CD1c-positive myeloid dendritic cell (primary cell): ENCODE results near the gene IRF2BPL.
A peak's percentile ranks its signal among the peaks of the same experiment; 100 is the strongest.

ENCODE experiments used
- DNase-seq: peaks from one replicate; pipeline ENCODE4 v3.0.0-alpha.2; 2016; ENCODE audit errors: extremely low spot score

IRF2BPL gene

DNA sequence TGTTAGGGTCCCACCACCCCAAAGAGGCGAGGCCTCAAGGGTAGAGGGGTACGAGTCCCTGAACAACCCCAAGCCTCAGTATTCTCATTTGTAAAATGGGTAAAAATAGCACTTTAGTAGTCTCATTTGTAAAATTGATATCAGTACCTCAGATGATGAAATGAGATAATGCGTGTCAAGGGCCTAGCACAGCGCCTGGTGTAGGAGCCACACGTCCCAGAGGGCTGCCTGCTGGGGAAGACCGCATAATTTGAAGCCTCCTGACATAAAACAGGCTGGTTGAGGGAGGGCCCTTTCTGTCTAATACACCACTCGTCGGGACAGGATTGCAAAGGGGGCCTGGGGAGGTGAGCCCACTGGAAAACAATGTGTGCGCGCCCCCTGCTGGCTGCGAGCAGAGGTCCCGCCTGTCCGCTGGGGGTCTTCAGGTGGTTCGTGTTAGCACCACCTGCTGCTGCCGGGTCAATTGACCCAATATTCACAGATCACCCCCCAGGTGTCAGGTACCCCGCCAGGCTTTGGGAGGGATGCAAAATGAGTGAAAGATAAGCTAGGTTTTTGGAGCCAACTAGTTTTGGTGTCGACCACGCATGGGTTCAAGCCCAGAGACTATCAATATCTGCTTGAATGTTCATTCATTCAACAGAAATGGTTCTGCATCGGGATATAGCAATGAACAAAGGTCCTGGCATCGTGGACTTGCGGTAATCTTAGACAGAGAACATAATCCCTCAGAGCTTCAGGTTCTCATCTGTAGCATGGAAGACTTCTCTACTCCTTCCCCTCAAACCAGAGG, 24.7 kb upstream of the IRF2BPL start:
- peak; percentile 70 for DNase-seq

DNA sequence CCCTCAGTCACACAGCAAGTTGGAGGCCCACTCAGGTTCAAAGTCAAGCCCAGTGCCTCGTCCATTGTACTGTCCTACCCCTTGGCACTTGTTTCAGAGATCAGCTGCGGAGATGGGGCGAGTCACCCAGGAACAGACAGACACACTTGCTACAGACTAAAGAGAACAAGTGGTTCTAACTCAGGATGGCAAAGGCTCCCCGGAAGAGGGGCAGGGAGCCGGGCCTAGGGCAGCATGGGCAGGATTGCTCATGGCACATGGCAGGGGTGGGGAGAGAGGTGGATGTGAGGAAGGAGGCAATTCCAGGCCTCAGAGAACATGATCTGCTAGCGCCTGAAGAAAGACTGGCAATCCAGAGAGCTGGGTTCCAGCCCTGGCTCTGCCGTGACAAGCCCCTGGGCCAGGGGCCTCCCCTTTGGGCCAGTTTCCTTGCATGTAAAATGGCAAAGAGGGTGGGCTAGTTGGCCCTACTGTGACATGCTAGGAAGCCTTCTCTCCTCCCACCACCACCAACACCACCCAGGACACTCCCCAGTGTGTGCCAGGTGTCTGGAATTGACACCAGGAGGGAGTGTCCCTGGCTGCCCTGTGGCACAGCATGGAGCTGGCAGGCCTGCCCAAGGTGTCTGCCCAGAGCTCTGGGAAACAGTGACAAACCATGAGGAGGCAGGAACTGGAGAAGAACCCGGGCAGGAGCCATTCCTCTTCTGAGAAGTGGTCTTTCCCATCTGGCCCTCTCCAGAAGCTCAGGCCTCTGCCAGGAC, 24.0 kb upstream of the IRF2BPL start:
- no peak for DNase-seq

DNA sequence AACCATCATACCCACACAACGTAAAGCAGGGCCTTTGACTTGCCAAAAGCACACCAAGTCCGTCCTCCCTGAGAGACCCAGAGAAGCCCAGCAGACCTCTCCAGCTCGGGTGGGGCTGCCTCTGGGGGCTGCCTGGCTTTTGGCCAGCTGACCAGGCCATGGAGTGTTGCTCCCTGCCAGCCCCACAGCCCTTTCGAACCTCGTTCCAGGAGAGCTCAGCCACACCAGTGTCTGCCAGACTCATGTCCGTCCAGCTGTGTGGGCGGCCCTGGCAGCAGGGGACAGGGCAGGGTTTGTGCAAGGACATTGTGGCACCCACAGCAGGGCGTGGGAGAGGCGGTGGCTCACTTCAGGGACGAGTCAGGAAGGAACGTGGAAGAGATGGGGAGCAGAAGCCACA, 22.6 kb upstream of the IRF2BPL start:
- DNase-seq: peak; percentile 88

DNA sequence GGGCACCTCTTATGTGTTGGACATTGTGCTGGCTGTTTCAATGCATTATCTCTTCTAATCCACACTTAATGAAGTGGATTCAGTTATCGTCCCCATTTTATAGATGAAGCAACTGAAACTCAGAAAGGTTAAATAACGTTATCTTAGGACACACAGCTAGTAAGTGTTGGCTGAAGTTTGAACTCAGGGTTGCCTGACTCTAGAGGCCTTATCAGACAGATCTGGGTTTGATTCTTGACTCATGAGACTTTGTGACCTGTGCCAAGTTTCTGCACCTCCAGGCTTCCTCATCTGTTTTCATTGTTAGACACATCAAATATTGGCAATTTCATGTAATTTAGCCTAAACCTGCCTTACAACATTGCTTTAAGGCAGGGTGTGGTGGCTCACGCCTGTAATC, 18.2 kb upstream of the IRF2BPL start:
- no peak for DNase-seq

DNA sequence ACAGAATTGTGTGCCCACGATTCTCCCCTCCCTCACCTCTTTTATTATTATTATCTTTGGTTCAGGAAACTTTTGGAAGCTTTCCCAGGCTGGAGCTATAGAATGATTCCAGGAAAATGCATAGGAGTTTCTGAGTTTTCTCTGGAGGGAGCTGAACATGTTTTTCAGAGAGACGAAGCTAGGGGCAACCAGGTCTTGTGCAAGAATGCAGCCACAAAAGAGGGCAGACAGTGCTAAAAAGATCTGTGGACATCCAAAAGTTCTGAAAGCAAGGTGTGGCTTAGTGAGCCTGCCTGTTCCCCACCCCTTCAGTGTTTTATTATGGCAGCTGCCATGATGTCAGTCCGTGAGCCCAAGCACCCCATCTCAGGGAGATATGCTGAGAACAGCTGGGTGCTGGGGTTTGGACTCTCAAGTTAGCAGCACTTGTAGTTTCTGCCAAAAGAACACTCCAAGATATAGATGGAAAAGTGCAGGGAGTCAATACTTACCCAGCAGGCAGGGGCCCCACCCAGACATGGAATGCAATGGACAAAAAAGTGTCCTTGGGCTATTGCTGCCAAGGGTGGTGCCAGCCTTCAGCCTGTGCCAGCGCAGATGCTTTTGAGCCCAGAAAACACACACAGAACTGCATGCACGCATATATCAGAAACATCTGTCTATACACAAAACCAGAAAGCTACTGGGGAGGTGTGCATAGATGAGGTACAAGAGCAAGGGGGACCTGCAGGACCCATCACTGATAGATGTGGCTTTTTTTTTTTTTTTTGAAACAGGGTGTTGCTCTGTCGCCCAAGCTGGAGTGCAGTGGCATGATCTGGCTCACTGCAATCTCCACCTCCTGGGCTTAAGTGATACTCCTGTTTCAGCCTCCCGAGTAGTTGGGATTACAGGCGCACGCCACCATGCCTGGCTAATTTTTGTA, 17.0 kb upstream of the IRF2BPL start:
- DNase-seq: no peak

DNA sequence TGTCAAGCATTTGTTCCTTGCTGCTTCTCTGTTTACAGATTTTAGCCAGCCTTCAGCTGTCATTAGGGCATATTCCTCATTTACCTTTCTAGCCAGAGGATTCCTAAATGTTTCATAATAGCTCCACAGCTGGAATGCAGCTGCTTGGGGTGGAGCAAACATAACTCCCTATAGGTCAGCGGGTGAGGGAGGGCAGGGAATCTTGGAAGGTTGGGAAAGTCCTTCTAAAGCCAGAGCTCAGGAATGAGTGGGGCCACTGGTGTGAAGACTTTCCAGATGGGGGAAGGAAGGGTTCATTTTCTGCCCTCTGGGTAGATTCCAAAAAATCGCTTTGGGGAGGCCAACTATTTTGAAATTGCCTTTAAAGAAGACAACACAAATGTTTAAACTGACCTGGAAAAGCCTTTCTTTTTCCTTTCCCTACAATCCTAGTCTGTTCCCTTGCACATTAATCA, 16.3 kb upstream of the IRF2BPL start:
- no peak for DNase-seq

DNA sequence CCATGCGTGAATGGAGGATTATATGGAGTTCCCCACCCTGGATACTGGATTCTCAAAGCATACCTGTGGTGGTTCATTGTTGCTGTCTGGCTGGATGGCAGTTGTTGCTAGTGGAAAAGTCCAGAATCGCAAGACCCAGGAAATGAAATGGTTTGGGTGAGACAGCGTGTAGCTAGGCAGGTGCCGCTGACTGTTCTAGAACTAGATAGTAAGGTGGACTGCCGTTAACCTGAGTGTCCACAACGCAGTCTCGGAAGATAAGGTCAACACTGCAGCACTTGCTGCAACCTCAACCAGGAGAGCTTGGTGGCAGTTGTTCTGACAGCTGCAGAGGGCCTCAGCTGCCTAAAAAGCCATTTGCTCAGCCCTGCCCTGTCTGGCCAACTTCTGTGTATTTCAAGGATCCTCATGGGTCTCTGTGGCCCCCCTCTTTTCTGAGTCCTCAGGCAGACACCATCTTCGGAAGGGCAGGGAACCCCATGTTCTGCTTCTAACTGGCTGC, 15.5 kb upstream of the IRF2BPL start:
- DNase-seq: no peak

DNA sequence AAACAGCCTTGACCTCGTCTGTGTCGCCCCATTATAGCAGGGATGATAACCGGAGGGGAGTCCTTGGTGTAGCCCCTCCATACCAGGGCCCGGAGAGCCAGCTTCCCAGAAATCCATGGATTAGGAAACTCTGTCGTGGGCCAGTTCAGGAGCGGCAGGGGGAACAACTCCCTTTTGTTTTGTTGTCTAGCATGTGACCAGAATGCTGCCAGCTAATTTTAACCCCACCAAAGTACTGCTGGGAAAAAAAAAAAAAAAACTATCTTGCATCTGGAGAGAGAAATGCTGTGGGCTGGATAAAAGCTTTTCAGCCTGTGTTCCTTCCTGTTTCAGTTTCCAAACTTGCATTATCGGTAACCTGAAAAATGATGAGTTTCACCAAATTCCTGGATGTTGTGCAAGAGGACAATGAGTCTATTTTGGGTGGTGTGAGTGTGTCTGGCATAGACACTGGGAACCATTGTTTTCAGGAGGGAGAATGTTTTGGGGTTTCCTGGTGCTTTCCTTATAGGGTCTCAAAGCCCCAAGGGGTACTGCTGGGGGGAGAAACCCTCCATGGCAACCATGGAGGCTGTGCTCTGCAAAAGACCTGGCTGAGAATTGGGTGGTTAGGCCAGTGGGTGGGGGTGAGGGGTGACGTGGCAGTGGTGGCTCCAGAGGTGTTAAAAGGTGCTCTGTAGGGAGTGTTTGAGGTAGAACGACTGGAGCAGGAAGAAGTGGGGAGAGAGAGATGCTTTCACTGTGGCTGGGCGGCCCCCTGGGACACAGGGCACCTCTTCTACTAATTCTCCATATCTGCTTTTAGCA, 14.9 kb upstream of the IRF2BPL start:
- peak; percentile 87 for DNase-seq

DNA sequence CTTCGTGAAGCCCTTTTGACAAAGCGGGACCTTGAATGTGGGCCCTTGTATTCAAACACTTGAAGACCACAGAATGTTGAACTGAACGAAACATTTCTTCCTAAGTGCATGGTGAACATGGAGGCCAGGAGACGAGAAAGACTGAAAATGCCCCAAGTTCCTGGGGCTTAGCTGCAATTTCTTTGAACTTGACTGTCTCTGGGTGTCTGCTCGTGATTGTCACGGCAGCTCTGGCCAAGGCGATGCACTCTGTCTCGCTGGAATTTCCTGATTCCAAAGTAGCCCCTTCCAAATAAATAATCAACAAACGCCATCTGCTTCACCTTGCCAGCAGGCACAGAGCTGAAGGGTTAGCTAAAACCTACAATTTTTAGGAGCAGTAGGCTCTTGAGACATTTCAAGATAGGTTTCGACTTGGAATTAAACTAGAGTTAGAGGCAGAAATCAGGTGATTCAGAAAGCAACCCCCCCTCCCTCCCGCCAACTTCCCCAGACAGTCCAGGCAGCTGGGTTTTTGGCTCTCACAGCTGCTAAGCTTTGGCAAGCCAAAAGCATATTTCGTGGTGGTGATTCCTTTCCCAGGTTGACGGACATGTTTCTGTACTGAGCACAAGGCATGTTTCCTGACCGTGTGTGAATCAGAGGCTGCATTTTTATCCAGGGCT, 13.5 kb upstream of the IRF2BPL start:
- peak; percentile 67 for DNase-seq

DNA sequence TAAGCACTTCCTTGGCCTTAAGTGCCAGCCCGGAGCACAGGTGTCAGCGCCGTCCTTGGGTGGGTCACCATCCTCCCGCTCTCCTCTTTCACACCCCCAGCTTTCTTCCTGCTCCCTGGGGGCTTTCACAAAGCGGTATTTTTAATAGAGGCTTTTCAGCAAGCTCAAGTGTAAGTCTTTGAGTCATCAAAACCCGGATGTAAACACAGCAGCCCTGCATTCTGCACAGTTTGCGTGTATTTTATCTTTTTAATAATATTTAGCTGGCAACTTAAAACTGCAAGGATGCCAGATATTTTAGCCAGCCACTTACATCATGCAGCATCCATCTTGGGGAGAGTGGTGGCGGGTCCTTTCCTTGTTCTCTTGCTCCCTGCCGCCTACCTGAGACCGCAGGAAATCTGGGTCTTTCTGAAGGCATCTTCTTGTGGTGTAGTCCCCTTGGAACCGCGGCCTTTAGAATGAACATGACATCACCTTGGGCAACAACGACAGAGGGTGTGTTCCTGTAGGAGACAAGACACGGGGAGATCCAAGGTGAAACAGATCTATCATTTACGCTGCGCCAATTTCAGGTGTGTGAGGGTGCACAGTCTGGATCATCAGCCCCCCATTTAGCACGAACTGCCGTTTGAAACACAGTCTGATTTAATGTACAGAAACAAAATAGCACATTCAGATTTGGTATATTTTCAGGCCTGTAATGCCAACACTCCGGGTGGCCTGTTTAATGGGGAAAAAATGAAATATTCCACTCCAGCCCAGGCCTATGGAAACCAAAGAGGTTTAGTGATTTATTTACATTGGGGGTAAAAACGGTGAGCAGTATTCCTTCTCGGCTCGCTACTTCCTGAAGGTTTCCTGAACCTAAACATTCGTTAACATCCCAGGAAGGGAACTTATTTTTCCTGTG, 12.5 kb upstream of the IRF2BPL start:
- DNase-seq: no peak

DNA sequence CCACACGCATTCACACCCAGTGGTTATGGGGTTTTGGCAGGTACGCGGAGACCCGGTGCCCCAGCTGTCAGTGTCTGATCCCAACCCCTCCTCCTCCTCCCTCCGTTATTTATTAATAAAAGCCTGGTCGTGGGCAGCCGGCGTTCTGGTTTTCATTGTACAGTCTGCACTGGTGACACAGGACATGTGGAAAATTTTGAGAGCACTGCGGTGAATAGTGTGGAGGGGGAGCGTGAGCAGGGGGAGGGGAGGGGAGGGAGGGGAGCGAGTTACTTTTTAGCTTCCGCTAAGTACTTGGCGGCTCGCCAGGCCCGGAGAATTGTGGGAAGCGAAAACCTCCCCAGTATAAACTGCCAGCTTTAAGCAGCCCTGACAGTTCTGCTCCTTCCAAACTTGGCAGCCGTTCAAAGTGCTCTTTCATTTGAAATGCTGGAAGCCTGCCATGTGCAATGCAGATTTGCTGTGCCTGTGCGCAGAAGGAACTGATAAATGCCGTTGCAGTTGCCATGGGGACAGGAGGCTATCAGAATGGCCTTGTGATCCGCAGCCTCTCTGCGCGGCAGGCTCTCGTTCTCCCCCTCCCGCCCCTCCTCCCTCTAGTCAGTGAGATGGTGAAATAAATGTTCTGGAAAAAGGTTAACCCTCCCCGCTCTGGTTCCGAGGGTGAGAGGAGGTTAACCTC, 11.7 kb upstream of the IRF2BPL start:
- DNase-seq: peak; percentile 100

DNA sequence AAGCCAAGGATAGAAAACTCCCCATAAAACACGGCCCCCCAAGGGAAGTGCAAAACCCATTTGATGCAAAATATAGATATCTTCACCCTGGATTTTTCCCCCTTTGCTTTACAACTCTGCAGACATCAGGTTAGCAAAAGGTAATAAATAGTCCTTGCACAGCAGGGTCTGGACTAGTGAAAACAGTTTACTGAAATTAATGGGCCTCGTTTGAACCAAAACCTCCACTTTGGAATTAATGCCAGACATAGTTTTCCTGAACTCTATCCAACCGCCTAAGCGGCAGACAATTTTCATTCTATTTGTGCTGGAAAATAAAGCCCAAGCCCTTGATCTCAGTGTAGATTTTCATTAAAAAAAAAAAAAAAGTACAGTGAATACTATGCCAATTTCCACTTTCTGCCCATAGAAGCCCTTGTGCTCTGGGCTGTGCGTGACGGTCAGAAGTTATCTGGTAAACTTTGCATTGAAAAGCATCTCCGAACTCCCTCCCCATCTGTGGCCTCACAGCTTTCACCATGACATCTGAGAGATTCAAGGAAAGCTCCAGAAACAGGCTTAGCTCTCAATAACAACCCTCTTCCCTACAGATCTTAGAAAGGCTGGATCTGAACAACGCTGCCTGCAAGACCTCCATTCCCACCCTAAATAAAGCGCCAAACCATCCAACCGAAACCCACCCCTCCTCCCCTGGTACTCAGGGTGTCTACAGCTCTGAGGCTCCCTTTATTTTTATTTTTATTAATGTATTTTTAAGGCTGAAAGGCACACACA, 11.0 kb upstream of the IRF2BPL start:
- no peak for DNase-seq

DNA sequence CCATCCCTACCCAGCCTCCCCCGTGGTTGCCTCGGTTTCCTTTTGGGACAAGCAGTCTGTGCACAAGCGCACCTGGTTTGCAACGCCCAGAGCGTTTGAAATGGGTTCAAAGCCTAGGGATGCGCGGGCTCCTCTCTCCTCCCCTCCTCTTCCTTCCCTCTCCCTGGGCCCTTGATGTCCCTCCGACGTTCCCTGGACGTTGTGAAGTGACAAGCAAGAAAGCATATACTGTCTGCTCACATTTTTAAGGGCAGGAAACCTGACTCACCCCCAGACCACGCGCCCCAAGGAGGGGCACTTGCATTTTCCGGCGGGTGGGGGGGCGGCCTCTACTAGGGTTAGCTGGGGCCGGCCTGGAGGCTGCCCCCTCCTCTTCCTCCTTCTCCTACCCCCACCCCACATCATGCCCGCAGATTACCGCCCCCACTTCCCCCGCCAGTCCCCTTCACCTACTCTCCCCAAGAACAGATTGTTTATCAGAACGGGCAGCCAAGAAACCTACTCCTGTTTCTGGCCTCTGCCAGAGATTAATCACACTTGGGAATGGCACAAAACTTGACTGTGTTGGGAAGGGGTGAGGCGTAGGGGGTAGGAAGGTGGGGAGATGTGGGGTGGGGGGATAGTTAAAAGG, 9.5 kb upstream of the IRF2BPL start:
- DNase-seq: peak; percentile 65

DNA sequence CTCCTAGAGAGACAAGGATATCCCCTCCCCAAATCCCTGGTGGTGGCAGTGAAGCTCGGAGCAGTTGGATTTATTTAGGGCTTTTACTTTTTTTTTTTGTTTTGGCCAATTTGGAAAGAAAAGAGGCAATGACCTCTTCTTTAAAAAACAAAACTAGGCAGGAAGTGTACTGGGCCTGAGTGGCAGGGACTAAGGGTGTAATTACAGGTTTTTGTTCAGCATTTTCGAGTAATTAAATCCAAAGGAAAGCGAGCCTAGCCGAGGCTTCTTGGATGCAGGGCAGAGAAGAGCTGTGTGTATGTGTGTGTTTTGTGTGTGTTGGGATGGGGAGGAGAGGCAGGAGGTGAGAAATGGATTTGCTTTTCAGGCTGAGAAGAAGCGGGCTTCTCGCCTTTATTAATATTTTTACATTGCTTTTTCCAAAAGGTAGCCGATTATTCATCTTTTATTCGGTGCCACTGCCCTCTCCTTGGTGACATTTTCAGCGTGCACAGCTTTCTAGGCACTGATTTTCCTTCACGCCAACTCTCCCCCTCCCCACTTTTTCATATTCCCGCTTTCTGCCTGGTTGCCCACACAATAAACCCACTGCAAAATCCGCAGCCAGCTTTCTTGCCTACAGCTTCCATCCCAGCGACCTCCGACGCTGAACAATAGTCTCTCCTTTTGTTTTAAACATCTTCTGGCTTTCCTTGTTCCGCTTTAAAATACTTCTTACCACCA, 8.9 kb upstream of the IRF2BPL start:
- no peak for DNase-seq

DNA sequence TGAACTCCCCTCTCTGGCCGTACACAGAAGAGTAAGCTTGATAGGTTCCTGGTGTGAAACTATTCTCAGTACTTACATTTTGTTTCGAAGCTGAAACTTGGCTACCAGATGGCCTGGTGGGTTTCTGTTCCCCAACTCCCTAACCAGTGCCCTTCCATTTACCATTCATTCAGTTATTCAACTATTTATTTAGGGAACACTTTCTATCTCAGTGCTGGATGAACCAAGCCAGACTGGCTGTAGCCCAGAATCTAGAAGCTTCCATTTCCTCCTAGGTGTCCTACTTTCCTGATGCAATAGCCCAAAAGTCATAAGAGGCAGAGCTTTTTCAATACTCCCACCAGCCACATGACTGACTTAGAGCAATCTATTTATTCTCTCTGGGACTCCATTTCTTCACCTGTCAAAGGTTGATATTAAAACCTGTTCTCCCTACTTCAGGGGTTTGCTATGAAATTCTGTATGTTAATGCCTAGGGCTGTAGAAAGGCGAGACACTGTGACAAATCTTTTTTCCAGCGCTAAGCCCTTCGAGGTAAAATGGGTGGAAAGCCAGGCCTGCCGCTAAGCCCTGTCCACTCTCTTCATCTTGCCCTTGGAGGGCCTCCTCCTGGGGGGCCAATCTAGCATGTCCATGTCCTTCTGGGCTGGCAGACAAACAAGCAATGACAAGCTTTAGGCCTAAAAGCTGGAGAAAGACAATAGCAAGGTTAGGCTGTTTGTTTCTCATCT, 8.1 kb upstream of the IRF2BPL start:
- peak; percentile 60 for DNase-seq

DNA sequence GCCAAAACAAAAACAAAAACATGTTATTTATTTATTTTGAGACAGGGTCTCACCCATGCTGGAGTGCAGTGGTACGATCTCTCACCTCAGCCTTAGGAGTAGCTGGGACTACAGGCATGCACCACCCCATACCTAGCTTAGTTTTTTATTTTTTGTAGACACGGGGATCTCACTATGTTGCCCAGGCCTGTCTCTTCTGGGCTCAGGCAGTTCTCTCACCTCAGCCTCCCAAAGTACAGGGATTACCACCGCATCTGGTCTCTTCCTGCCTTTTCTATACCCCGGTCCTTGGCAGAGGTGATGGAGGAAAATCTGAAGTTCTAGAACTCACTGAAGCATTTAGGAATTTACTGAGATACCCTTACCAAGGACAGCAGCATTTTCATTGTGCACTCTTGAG, 6.8 kb upstream of the IRF2BPL start:
- DNase-seq: no peak
